GM19193 (cell line): ENCODE results near the gene IL20.

Experiments
- POLR2A ChIP-seq: IDR thresholded peaks from 4 replicates; pipeline ENCODE4 v1.6.1; 2011; ENCODE audit not compliant: insufficient read depth, insufficient read length; ENCODE audit errors: extremely low read depth

Gene IL20

DNA sequence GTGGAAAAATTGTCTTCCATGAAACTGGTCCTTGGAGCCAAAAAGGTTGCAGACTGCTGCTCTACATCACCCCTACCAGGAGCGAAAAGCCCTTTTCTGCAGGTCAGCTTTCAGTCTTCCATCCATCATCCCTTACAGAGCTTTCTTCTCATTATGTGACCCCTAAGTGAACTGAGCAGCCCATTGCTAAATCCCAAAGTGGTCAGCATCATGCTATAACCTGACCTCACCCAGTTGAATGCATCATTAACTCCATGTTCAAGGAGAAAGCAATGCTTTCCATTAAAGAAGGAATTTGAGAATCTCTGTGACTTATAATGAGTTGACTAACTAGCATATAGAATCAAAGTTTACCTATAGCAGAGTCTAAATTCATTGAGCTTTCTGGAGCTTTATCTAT lies 21.4 kb downstream of the IL20 start:
- TF ChIP-seq POLR2A: no peak

- TF ChIP-seq POLR2A: no peak
These were observed 22.3 kb downstream of the IL20 start for GRCh38 chr1:206887701-206888100.

- TF ChIP-seq POLR2A: no peak
These were observed 25.0 kb downstream of the IL20 start for GRCh38 chr1:206890125-206891060.

GRCh38 chr1:206891412-206891811 lies 26.0 kb downstream of the IL20 start:
- no peak for TF ChIP-seq POLR2A

DNA sequence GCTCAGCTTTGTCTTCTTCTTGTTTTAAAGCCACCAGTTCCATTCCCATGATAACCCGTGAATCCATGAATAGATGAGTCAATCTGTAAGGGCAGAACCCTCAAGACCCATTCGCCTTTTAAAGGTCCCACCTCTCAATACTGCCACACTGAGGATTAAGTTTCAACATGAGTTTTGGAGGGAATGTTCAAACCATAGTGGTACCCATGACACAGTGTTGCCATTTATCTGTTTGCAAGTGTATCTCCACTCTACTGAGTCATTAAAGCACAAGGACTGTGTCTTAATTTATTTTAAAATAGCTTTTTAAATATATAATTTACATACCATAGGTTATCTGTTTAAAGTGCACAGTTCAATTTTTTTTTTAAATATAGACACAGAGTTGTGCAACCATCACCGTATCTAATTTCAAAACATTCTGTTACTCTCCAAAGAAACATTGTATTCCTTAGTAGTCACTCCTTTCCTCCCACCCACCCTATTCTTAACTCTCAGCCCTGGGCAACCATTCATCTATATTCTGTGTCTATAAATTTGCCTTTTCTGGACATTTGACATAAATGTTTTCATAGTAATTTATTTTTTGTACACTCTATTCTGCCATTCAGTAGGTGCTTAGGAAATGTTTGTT lies 27.0 kb downstream of the IL20 start:
- no peak for TF ChIP-seq POLR2A

DNA sequence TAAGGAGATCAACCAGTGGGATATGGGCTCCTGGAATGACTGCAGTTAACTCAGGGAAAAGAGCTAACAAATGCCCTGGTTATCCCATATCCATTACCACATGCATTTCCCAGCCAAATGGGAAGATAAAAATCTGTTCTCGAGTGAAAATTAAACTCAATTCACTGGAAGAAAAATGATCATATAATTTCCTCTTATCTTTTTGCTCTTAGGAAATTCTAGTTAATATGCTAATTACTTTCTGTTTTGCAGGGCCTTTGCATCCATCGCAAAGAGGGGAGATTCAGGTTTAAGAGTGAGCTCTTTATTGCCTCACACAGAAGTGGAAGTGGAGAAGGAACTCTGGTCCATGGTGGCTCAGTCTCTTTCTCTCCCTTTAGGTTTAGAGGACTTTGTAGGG lies 28.0 kb downstream of the IL20 start:
- no peak for TF ChIP-seq POLR2A

- TF ChIP-seq POLR2A: no peak
These were observed 29.9 kb downstream of the IL20 start for GRCh38 chr1:206895325-206895724.

DNA sequence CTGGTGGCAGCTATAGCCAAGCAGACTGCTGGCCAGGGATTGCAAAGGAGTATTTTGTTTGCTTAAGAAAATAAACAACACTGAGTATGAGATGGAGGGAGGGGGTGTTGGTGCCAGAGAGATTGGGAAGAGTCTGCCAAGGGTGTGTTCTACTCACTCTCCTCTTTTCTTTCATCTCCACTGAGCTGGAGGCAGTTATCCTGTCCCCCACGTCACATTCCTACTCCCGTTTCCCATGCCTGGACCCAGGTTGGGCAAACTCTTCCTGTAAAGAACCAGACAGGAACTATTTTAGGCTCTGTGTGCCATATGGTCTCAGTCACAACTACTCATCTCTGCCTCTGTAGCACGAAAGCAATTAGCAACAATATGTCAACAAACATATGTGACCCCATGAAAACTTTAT lies 30.4 kb downstream of the IL20 start:
- TF ChIP-seq POLR2A: no peak

GRCh38 chr1:206896261-206896660 lies 30.8 kb downstream of the IL20 start:
- TF ChIP-seq POLR2A: no peak

DNA sequence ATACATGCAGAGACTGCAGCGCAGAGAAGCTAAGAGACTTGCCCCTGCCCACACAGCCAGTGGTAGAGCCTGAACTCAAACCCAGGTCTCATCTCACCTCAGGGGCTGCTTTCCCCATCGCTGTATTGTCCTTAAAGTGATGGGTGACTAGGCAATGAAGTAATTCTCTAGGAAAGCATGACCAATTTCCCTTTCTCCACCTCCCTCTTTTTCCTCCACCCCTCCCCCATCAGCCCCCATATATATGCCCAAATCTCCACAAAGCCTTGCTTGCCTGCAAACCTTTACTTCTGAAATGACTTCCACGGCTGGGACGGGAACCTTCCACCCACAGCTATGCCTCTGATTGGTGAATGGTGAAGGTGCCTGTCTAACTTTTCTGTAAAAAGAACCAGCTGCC lies 31.8 kb downstream of the IL20 start, which contains the start of gene IL24:
IL24 (plus strand) TSS at position 269 of the 400 bp plus-strand sequence. CDS start 390 bp downstream, outside the sequence.
- no peak for TF ChIP-seq POLR2A

GRCh38 chr1:206898089-206898914 lies 32.9 kb downstream of the IL20 start:
- TF ChIP-seq POLR2A: no peak

DNA sequence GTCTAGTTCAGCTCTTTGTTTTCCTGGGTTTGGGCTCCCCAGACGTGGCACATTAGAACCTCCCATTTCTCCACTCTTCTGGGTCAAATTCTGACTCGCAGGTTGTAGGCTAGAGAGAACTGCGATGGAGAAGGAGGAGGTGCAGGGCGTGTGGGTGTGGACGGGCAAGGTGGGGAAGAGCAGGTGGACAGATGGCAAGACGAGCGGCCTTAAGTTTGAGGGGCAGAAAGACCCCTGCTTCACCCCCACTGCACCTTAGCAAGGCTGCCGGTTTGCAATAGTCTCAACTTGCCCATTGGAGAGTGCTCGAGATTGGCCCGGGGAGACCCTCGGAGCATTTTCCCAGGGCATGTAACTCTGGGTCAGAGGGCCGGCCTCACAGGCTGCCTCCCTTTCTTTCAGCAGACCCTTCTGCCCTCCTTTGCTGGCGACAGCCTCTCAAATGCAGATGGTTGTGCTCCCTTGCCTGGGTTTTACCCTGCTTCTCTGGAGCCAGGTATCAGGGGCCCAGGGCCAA lies 33.5 kb downstream of the IL20 start:
- TF ChIP-seq POLR2A: no peak

DNA sequence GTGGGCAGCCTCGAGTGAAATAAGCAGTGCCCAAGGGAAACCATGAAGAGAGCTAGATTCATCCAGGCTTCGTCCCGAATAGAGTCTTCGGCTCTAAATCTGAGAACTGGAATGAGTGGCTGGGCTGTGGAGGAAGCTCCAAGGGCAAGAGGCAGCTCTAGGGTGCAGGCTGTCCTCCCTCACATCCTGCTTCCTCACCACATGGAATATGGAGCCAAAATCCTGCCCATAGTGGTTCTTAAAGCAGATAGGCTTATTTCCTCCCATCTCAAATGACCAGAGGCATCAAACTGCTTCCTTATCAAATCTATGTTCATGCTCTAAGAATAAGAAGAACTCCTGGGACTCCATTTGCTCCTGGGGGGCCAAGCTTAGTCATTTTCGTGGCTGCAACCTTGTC lies 34.3 kb downstream of the IL20 start:
- TF ChIP-seq POLR2A: no peak

DNA sequence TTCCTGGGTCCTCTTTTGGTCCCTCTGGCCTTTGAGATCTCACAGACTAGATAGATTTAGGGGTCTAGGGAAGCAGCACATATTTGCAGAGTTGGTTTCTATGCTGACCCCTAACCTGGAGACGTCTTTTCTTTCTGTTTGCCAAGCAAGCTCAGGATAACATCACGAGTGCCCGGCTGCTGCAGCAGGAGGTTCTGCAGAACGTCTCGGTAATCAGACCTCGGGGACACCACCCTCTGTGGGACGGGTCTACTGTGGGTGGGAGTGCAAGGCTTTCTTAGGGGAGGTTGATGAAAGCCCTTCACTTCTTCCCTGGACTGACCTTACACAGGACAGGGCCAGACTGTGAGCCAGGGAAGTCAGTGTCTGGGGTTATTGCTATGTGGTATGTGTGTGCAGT lies 34.7 kb downstream of the IL20 start:
- no peak for TF ChIP-seq POLR2A

DNA sequence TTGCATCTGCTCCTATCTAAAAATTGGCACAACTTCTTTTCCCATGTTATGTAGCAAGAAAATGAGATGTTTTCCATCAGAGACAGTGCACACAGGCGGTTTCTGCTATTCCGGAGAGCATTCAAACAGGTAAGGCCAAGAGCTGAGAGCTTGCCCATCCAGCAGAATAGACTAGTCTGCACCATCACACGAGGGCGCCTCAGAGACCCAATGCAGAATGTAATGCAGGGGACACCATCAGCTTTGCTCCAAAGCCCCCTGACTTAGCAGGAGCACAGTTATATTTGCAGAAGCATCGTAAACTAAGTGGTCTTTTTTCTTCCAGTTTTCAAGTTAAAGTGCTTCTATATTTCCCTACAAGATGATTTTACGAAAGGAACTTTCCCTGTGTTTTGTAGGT lies 36.5 kb downstream of the IL20 start:
- no peak for TF ChIP-seq POLR2A
